Measurements from ENCODE around the gene FARSA. TPM values are rescaled to one million over a fixed set of nuclear protein-coding genes. Genes with fewer than 3 reads are reported as not detected.
"Not testable (repeated sequence)": the region's sequence is repeated elsewhere in the genome, so short reads cannot be mapped to it uniquely, and the experiment has no call there.

FARSA gene
- total RNA-seq, 1 experiment from 2014 or later: 122 TPM

DNA sequence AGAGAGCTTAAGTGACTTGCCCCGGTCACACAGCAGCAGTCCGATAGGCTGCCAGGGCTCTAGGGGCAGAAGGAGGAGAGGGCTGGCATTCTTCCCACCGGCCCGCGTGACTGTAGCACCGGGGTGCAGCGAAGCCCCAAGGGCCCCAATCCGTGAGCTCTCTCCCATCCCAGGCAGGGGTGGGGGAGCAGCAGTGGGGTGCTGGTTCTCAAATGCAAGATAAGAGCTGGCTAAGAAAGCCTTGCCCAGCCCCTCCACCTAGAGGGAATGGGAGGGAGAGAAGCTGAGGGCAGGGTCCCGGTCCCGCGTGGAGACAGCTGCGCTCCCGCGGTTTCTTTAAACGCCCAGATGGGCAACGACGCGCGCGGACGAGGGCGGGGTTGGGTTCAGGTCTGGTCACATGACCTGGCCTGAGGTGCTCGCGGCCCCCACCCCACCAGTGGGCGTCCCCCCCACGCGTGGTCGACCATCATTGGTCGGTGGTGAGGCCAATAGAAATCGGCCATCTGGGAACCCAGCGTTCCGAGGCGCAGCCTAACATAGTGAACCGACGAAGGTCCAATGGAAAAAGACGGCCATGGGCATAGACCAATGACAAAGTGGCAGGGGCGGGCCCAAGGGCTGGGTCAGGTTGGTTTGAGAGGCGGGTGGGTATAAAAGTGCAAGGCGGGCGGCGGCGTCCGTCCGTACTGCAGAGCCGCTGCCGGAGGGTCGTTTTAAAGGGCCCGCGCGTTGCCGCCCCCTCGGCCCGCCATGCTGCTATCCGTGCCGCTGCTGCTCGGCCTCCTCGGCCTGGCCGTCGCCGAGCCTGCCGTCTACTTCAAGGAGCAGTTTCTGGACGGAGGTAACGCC is 4.6 kb upstream of the FARSA start, which contains the start of gene CALR:
Gene CALR, plus strand, starts transcription at position 683 of the 852 bp plus-strand sequence. Its CDS starts 71 bp downstream, at position 754.
- peak; percentile 99 for DNase-seq (ENCODE audit: low read depth)

GRCh38 chr19:12937093-12937926 is 3.8 kb upstream of the FARSA start:
- DNase-seq (ENCODE audit: low read depth): peak; percentile 50

DNA sequence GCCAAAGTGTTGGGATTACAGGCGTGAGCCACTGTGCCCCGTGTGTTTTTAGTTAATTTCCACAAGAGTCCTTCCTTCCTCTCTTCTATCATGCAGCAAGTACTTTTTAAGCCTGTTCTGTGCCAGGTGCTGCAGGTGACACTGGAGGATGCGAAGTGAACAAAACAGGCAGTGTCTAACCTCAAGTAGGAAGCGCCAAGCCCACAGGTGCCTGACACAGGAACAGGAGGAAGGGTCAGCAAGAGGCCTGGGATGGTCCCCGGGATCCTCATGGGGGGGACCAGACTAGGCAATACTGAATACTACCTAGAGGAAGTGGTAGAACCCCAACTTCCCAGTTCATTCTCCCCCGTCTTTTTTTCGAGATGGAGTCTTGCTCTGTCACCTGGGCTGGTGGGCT is 3.1 kb upstream of the FARSA start:
- no peak for DNase-seq (ENCODE audit: low read depth)

- DNase-seq (ENCODE audit: low read depth): no peak
Measured at GRCh38 chr19:12935071-12935470, 1.6 kb upstream of the FARSA start.

DNA sequence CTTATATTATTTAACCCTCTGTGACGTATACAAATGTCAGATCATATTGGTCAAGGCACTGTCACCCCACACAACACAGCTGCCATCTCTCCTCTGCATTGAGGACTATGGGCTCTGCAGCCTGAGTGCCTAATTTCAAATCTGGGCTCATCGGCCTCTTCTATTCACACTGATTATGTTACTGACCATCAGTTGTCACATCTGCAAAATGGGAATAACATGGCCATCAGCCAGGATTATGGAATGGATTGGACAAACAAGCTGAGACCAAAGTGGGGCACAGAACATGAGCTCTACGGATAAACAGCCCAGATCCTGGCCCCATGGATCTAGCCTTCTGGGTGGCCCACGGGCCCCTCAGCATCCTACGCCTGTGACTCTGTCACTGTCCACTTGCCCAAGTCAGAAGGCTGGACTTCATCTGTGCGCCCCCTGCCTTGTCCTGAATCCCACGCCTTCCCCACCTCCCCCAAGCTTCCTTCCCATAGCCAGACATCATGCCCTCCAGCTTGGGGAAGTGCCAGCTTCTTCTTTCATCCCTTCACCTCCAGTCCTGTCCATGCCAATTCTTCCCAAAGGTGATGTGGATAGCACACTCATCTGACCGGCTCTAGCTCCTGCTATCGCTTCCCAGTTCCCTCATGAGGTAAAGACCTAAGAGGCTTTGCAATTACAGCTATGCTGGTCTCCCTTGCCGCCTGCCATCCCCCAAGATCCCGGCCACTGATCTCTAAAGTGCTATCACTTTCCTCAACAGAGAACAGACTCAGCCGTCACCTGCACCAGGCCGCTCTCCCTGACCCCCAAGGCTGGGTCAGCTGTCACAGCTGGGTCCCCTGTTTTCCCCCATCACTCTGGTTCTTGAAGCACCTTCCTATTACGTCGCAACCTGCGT is 872 bp downstream of the FARSA start:
- no peak for DNase-seq (ENCODE audit: low read depth)

DNA sequence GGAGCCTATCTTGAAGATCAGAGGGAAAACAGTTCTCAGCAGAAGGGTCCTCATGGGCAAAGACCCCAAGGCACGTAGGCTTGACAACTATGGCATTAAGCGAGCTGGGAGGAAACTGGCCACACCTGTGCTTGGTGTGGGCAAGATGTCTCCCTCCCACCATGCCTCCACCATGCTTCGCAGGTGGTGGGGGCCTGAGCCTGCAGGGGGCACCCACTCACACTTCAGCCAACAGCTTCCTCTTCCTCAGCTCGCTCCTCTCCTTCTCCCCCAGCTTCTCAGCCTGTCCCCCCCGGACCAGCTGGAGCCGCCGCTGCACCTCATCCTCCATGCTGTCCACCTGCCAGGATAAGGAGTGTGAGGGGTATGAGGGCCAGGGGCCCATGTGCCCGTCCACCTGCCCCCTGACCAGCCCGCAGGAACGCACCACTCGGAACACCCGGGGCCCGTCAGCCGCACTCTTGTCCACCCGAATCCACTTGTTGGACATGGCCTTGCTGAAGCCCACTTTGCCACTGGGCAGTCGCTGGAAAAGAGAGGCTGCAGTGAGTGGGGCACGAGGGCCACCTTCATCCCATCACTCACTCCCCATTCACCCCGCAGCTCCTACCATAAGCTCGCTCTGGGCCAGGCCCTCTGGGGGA is 3.4 kb downstream of the FARSA start:
- no peak for DNase-seq (ENCODE audit: low read depth)

DNA sequence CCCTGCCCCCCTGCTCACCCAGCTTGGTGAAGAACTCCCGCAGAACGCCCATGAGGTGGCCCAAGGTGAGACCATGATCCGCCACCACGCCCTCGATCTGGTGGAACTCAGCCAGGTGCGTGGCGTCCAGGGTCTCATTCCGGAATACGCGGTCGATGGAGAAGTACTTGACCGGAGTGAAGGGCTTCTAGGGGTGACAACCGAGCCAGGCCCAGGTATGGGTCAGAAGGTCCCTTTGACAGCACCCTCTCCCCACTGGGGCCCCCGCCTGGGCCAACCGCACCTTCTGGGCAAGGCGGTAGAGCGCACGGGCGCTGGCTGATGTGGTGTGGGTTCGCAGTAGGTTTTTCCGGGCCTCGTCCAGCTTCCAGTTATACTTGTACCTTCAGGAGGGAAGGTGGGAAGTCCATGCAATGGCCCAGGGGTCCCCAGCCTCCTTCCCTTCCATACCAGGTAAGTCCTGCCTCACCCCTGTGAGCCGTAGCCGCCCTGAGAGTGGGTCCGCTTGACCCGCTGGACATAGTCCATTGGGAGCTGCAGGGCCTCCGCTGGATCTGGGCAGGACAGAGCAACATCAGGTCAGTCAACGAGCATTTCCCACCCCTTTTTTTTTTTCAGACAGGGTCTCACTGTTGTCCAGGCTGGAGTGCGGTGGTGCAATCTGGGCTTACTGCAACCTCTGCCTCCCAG is 8.7 kb downstream of the FARSA start:
- no peak for DNase-seq (ENCODE audit: low read depth)

GRCh38 chr19:12922959-12923358 is 10.6 kb downstream of the FARSA start:
- DNase-seq (ENCODE audit: low read depth): no peak

DNA sequence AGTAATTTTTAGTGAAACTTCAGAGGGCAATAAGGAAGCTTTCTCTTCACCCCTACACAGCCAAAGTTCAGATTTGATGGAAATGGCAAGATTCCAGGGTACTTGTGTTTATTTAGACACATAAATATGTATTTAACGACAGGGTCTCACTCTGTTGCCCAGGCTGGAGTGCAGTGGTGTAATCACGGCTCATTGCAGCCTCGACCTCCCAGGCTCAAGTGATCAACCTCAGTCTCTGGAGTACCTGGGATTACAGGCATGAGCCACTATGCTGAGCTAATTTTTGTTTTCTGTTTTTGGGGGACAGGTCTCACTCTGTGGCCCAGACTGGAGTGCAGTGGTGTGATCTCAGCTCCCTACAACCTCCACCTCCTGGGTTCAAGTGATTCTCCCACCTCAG is 12.5 kb downstream of the FARSA start:
- DNase-seq (ENCODE audit: low read depth): no peak

GRCh38 chr19:12918253-12918652 is 15.3 kb downstream of the FARSA start:
- DNase-seq (ENCODE audit: low read depth): no peak

GRCh38 chr19:12915860-12916259 is 17.7 kb downstream of the FARSA start:
- not testable (repeated sequence) for DNase-seq (ENCODE audit: low read depth)

DNA sequence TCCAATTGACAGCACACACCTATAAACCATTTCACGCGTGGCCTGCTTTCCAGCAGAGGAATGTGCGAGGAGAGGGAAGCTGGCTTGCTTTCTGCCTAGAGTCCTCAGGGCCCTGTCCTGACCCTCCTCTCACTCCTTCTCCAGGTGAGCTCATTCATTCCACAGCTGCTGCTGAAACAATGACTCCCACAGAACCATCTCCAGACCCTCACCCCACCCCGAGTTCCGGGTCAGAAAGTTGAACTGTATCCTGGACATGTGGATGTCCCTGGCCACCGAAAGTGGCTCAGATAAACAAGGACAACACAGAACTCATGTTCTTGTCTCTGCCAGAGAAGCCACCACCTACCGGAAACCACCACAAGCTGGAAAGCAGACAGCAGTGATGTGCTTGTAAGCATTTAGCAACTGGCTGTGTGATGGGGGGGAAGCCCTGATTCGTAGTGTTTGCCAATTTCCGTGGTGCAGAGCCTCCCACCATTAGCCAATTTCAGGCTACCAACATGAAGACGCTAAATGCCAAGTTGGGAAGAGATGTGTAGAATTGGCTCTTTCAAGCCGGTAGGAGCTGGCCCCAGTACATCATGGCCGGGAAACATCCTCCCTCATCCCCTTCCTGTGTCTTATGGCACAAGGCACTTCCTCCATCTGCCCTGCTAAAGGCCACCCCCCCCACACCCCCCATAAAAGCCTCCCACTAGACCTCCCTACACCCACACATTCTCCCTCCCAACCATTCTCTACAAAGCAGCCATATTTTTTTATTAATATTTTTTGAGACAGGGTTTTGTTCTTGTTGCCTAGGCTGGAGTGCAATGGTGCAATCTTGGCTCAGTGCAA is 19.4 kb downstream of the FARSA start:
- no peak for DNase-seq (ENCODE audit: low read depth)

DNA sequence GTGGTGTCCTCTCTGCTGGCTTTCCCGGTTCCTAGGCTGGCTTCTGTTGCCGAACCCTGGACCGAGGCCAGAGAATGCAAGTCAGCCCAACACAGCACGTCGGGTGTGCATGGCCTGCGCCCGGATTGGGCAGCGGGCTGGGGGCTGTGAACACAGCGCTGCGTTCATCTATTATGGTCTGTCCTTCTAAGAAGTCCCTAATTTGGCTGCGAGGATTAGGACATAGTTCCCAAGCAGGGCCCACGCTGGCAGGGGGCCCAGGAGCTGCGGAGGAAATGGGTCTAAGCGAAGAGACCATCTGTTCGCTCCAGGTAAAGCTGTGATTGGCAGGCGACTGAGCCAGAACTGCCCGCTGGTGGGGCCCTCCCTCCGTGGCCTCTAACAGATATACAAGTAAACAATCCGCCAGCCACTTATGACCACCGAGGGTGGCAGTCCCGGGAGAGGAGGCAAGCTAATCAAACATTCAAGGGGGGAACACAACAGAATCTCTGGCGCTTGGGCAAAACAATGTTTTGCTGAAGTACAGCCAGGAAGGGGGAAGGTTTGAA is 20.4 kb downstream of the FARSA start:
- no peak for DNase-seq (ENCODE audit: low read depth)

GRCh38 chr19:12912571-12912970 is 20.9 kb downstream of the FARSA start:
- DNase-seq (ENCODE audit: low read depth): no peak

GRCh38 chr19:12907166-12907565 is 26.3 kb downstream of the FARSA start:
- no peak for DNase-seq (ENCODE audit: low read depth)

DNA sequence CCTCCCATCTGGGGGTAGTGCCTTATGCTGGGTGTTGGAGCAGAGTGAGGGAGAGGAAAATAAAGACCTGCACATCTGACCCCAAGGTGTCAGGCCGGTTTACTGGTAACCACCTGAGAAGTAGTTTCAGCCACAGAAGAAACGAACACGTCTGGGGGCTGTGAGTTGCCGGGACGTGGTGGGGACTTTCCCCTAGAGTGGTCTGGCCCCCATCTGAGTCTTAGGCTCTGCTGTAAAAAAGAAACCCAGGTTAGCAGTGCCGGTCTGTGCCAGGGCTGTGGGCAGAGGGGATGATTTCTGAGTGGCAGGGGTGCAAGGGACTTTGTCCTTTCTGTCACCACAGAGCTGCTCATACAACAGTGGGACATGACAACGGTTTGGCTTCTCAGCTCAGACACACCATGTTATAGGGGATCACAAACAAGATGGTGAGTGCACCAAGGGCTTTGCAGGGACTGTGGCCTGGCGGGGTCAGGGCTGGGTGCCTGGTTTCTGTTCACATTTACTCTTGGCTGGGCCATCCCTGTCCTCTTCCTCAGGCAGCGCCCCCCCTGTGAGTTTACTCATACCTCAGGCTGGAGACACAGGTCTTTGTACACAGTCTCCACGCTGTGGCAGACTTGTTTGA is 33.5 kb downstream of the FARSA start:
- no peak for DNase-seq (ENCODE audit: low read depth)

- DNase-seq (ENCODE audit: low read depth): no peak
Measured at GRCh38 chr19:12896460-12896859, 37.1 kb downstream of the FARSA start.

- no peak for DNase-seq (ENCODE audit: low read depth)
Measured at GRCh38 chr19:12893582-12893981, 39.9 kb downstream of the FARSA start.

GRCh38 chr19:12891553-12892021 is 41.9 kb downstream of the FARSA start:
- no peak for DNase-seq (ENCODE audit: low read depth)
